ENCODE data around the gene OR51B6.
"Not testable (repeated sequence)": the region's sequence is repeated elsewhere in the genome, so short reads cannot be mapped to it uniquely, and the experiment has no call there.

OR51B6 gene, protein sequence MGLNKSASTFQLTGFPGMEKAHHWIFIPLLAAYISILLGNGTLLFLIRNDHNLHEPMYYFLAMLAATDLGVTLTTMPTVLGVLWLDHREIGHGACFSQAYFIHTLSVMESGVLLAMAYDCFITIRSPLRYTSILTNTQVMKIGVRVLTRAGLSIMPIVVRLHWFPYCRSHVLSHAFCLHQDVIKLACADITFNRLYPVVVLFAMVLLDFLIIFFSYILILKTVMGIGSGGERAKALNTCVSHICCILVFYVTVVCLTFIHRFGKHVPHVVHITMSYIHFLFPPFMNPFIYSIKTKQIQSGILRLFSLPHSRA

DNA sequence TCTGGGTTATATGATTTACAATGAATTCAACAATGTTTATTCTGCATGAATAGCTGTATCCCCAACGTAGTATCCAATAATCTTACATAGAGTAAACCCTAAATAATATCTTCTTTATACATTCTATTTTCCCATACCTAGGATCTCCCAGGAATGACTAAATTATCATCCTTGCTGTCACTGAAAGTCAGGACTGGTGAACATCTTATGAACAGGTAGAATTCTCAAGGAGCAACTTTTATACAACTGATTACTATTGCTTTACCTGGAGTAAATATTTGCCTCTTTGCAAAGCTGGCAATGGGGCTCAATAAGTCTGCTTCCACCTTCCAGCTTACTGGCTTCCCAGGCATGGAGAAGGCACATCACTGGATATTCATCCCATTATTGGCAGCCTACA is at the start of gene OR51B6:
Gene OR51B6, plus strand, starts transcription at position 301 of the 400 bp plus-strand sequence. Its CDS starts 0 bp downstream, at position 301.
- DNase-seq = no peak

DNA sequence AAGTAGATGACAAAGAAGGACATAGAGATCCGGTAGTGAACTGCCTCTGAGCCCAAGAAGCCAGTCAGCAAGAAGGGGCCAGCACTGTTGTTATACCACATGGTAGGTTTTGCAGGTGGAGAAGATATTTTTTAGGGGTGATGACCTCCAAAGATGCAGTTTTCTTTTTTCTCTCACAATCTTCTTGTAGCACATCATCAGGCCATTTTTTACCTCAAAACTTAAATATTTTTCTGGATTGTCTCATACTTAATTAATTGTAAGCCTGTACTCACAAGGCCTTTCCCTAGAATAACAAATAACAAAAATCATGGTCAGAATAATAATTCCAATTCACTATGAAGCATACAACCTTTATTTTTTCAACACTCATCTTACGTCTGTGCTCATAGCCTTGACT is 49.5 kb upstream of the OR51B6 start, which contains the start of gene OR51B4:
Gene OR51B4, minus strand, starts transcription at position 101 of the 400 bp plus-strand sequence. Its CDS starts 0 bp downstream, at position 101.
- no peak for DNase-seq

DNA sequence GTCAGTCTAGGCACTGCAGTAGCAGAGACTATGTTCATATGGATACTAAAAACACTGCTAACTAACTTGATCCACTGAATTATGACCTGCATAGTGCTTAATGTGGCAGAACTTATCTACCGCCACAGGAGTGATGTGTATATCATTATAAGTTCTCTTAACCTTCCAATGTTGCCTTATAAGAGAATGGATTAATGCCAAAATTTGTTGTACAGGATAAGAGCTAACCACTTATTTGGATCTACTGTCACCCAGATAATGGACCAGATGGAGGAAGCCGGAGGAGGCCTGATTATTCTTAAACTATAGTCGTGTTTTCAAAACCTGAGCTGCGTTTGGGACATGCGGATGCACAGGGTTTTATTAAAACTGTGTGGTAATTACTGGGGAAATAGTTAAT is 47.7 kb upstream of the OR51B6 start:
- no peak for DNase-seq

DNA sequence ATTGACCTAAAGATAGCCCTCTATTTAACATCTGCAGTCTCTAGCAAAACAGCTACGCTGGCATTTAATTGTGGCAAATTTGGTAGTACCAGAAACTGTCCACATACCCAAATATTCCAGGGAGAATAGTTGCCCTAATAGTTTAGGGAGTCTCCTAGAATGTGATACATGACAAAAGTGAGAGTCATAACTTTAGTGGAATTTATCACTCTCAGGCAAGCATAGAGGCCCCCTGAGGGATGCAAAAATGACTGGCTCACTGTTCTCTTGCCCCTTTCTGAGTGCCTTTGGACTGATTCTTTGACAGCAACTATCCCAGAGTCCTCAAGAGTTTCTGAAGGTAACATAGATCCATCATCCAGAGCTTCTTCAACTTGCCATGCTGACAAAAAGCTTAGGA is 47.3 kb upstream of the OR51B6 start:
- DNase-seq = no peak

DNA sequence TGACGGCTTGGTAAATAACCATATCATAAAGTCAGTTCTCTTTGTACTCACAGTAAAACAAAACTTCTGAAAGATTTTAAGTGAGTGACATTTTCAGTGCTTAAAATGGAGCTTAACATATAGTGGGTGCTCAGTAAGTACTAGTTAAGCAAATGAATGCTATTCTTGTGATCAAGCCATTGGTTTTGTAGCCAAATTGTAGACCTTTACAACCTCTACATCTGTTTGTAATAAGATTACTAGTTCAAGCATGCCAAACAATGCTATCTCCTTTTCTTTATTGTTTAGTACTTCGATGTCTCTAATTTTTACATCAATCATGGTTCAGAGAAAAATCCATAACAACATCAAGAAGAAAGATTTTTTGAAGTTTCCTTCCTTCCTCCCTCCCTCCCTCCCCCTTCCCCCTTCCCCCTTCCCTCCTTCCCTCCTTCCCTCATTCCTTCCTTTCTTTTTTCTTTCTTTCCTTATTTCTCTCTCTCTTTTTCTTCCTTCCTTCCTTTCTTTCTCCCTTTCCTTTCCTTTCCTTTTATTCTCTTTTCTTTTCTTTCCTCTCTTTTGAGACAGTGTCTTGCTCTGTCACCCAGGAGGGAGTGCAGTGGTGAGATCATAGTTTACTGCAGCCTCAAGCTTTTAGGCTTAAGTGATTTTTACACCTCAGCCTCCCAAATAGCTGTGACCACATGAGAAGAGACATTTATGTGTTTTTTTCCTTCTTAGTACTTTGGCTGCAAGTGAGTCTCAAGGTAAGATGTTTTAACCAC is 43.9 kb upstream of the OR51B6 start:
- DNase-seq = no peak

DNA sequence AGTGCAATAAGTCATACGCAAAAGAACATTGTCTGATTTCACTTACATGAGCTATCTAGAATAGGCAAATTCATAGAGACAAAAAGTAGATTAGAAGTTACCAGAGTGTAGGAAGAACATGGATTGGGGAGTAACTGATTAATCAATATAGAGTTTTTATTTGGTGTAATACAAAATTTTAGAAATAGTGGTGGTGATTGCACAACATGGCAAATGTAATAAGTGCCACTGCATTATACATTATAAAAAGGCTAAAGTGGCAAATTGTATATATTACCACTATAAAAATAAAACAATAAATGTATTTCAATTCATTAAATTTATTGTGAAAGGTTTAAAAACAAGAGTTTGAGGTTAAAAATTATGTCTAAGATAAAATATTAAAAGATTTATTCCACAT is 40.9 kb upstream of the OR51B6 start:
- no peak for DNase-seq

DNA sequence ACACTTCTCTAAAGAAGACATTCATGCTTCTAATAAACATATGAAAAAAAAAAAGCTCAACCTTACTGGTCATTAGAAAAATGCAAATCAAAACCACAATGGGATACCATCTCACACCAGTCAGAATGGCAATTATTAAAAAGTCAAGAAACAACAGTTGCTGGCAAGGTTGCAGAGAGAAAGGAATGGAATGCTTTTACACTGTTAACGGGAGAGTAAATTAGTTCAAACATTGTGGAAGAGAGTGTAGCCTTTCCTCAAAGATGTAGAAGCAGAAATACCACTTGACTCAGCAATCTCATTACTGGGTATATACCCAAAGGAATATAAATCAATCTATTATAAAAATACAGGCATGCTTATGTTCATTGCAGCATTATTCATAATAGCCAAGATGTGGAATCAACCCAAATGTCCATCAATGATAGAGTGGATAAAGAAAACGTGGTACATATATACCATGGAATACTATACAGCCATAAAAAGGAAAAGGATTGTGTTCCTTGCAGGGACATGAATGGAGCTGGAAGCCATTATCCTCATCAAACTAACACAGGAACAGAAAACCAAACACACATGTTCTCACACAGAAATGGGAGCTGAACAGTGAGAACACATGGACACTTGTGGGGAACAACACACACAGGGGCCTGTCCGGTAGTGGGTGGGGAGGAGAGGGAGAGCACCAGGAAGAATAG is 37.8 kb upstream of the OR51B6 start:
- not testable (repeated sequence) for DNase-seq

DNA sequence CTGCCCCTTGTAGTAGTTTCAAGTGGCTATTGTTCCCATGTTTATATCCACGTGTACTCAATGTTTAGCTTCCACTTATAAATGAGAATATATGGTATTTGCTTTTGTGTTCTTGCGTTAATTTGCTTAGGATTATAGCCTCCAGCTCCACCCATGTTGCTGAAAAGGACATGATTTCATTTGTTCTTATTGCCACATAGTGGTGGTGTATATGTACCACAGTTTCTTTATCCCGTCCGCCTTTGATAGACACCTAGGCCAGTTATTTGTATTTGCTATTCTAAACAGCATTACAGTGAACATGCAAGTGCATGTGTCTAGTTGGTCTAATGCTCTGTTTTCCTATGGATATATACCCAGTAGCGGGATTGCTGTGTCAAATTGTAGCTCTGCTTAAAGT is 34.0 kb upstream of the OR51B6 start:
- no peak for DNase-seq

DNA sequence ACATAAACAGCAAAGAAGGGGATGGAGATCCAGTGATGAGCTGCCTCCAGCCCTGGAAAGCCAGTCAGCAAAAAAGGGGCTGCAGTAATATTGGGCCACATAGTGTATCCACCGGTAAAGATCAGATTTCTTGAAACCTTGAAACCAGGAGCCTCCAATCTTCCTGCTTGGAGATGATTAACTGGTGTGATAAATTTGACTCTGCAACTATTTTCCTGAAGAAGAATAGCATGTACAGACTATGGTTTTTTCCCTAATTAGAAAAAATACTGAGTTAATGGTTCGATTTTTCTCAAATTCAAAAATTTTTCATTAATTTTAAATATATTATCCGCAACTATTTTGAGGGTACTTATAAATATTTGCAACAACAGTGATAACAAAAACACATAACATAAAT is 27.1 kb upstream of the OR51B6 start, which contains the start of gene OR51B2:
Gene OR51B2, minus strand, starts transcription at position 101 of the 400 bp plus-strand sequence. Its CDS starts 0 bp downstream, at position 101.
- DNase-seq = no peak

DNA sequence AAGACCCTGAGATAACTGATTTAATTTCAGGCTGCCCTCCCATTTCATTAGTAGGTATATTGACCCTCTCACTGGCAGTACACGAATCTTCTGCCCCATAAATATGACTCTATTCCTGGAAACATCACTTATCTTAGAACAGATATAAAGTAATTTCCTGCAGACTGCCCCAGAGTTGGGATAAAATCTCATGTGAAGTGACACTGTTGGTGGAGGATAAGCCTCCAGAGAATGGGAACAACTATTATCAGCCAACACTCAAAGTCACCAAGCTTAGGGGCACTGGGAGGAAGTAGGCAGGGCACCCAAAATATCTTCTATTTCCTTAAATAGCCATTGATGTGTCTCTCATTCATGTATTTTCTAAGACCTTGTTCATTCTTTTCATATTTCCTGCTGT is 16.1 kb upstream of the OR51B6 start:
- DNase-seq = no peak

DNA sequence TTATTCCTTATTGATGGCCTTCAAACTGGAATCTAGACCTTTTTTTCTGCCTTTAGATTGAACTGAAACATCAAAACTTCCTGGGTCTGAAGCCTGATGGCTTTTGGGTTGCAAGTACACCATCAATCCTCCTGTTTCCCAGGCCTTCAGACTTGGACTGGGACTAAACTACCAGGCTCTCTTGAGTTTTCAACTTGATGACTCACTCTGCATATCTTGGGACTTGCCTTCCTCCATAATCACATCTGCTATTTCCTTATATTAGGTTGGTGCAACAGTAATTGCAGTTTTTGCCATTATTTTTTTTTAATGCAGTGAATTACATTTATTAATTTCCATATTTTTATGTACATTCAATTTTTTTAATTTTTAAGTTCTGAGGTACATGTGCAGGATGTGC is 15.0 kb upstream of the OR51B6 start:
- no peak for DNase-seq

DNA sequence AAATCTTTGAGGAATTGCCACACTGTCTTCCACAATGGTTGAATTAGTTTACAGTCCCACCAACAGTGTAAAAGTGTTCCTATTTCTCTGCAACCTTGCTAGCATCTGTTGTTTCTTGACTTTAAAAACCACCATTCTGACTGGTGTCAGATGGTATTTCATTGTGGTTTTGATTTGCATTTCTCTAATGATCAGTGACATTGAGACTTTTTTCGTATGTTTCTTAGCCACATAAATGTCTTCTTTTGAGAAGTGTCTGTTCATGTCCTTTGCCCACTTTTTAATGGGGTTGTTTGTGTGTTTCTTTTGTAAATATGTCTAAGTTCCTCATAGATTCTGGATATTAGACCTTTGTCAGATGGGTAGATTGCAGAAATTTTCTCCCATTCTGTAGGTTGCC is 14.1 kb upstream of the OR51B6 start:
- not testable (repeated sequence) for DNase-seq

DNA sequence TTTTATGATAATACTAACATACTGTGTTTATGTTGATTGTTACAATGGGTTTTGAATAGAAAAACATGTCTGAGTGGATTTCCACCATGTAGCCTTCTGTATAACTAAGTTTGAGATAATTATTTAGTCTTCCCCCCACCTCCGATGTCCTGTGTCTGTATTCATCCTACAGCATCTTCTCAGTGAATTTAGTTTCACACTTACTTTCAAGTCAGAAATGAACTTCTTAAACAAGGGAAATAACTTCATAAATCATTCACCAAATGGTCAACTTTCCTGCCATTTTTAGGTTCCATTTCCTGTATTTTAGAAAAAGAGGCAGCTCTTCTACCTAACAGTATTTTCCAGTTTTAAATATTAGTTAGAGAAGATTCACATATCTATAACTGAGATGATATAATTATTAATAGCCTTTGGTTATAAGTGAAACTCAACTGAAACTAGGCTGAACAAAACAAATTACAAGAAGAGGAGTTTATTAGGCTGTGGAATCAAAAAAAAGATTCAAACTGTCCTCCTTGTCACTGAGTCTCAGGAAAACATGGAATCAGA is 11.5 kb upstream of the OR51B6 start:
- DNase-seq = no peak

DNA sequence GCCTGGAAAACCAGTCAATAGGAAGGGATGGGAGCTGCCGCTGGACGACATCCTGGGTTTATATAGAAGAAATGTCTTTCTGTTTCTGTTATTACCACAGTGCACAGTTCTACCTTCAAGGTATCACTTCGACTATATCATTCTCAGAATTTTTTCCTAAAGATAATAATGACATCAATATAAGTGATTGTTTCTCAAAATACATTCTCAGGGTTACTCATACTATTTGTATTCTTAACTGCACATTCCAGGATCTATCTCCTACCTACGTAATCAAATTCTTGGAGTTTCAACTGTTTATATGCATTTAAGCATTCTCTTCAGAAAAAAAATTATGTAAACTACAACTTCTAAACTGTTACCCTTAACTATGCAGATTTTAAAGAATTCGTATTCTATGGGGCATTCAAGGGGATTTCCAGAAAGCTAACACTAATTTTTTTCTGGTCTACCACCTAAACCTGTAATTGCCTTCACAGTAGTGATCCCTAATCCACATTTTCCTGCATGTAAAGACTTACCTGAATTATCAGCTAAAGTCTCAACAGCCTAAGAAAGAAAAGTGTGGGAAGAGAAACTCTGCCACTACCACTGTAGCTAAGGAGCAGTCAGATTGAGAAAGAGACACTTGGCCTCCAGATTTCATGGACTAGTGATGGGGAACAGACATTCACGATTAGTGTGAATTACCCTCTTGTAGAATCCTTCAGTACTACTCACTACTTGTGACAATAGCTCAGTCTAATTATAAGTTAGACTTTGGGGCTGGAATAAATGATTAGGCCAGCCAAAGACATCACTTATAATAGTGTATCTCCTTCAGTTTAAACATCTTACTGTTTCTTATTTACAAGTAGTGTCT is 7.6 kb upstream of the OR51B6 start, which contains the start of gene OR51B5:
Gene OR51B5, minus strand, starts transcription at position 51 of the 862 bp plus-strand sequence. Its CDS starts 0 bp downstream, at position 51.
- no peak for DNase-seq

DNA sequence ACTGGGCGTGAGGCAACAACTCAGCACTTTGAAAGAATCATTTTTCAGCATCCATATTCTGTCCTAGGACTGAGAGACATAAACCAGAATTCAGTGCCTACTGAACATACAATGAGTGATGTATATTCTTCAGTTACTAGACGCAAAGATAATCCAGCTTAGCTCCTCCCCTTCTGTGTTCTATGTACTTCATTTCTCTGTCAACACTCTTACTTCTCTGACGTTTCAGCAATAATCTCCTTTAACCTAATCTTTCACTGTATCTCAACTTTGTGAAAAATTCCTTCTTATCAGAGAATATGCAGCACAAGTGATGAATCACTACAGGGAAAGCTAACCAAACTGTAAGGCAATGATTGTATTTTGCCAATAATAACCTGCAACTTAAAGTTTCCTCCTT is 5.5 kb upstream of the OR51B6 start:
- DNase-seq = no peak

DNA sequence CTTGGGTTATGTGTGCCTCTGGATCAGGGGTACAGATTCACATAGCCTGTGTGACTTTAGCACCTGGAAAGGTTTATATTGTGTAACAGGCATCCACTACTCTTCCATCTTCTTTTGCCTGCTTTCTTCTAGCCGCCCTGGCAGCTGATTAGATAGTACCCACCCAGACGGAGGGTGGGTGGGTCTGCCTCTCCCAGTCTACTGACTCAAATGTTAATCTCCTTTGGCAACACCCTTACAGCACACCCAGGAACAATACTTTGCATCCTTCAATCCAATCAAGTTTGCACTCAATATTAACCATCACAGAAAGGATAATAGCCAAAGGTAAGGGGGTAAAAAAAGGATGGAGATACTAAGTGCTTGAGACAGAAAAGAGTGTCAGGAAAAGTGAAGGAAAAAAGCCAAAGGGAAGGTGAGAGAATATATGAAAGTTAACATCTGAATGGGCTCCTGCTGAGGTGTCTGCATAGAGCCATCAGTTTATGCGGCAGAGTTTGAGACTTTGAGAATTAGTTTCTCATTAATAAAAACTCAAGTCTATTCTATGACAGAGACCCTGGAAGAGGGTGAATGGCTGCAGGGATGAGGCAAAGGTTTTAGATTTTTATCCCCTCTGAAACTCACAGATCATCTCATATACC is 2.6 kb upstream of the OR51B6 start:
- DNase-seq = no peak

DNA sequence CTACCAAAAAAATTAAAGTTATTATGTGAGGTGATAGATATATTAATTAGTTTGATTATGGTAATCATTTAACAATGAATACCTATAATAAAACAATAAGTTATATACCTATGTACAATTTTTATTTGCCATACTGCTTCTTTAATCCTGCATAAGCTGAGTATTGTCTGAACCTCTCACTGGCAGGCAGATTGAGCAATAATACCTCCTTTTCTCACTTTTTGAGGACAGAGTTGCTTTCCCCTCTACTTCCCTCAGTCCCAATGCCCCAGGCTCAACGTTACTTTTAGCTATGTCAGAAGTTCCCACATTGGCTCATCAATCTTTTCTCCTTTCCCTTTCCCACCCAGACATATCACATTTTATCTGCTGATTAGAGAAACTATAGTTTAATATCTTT is 1.8 kb upstream of the OR51B6 start:
- DNase-seq = no peak

DNA sequence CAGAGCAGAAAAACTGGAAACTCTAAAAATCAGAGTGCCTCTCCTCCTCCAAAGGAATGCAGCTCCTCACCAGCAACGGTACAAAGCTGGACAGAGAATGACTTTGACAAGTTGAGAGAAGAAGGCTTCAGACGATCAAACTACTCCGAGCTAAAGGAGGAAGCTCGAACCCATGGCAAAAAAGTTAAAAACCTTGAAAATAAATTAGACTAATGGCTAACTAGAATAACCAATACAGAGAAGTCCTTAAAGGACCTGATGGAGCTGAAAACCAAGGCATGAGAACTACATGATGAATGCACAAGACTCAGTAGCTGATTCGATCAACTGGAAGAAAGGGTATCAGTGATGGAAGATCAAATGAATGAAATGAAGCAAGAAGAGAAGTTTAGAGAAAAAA is 4.7 kb downstream of the OR51B6 start:
- not testable (repeated sequence) for DNase-seq

DNA sequence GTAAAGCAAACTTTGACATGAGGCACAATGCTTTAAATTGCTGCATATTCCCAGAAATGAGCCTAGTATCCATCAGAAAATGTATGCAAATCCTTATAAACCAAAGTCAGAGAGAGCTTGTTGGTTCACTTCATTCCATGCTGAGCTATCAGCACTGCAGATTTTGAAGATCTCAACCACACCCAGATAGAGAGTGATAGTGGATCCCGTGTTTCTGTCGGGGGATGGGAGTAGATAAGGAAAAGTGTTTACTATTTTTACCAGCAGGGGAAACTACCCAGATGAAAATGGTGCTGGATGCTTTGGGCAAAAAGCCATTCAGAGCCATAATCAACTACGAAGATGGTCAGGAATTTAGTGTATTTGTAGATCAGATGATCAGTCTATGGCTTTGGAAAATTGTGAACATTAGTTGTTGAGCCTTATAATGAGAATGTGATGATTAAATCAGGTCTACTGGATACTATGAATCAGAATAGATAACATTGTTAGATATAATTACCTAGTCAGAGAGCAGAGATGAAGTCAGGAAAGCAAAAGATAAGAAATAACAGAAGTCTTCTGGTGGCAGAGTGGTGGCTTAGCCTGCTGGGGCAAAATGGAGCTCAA is 10.8 kb downstream of the OR51B6 start:
- DNase-seq = no peak

DNA sequence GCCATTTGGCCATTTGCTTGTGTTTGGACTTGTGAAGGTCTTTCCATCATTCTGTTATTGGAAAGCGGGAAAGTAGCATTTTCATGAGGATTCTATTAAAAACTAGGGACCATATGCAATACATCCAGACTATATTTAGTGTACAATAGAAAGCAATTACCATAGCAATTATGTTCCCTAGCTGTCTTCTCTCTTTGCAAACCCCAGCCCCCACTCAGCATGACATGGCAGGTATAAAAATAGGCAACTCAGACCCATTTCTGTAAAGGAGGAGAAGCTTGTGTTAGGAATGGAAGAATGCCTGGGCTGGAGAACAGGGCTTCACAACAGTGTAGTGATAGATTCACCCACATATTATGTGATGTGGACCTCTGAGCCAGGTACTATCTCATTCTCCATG is 12.4 kb downstream of the OR51B6 start:
- no peak for DNase-seq

DNA sequence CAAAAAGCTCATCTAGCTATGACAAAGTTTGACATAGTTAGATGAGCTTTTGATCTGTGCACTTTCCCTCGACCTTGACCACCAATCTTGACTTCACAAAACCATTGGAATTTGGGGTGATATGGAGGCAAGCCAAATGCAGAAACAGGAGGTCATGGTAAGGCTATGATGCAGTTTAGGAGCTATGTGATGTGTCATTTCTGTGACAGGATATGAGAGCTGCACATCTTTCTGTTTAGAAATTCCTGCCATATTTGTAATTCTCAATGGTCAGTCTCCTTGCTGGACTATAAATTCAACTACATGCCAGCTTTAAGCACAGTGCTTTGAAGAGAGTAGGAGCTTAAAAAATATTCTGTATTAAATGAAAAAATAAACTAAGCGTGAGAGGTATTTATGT is 12.9 kb downstream of the OR51B6 start:
- DNase-seq = no peak

Data from NCI-H2029 (cell line).